Lower leg skin (tissue), 4 donors: ENCODE data around the gene ZC3HAV1L. TPM values are rescaled to one million over a fixed set of nuclear protein-coding genes. Genes with fewer than 3 reads are reported as not detected.

ENCODE experiments used
- DNase-seq, 2 donors: peaks; one replicate each; pipeline ENCODE4 v3.0.0-alpha.2; 2019; ENCODE audit warnings: low spot score in 2 of 2
- H3K4me3 ChIP-seq: fragments of 200-600 bp; sonication (generic); 2 replicates; pipeline ENCODE4 v1.5.1; 2017; ENCODE audit warnings: mild to moderate bottlenecking, low read depth; ENCODE audit not compliant: poor library complexity, severe bottlenecking
- CTCF ChIP-seq, 3 donors: fragments of 450-650 bp; IDR thresholded peaks; one replicate each; pipeline ENCODE4 v1.5.1; 2016; ENCODE audit warnings: antibody characterized with exemption in 3 of 3, mild to moderate bottlenecking in 3 of 3, moderate library complexity in 2 of 3
- POLR2A ChIP-seq, 2 donors: fragments of 450-650 bp; IDR thresholded peaks; one replicate each; pipeline ENCODE4 v1.6.1; 2016 to 2017; ENCODE audit warnings: antibody characterized with exemption in 2 of 2, mild to moderate bottlenecking in 1 of 2, moderate library complexity in 1 of 2
- WGBS, 2 donors: methylation state at CpG; one replicate each; pipeline ENCODE4 v1.1.5; 2018; 5-methylcytosine and 5-hydroxymethylcytosine counted together
- intact Hi-C: fragments of 100-400 bp; cut with DNase I; formaldehyde crosslinking; loops from one replicate; pipeline ENCODE4 v1.15.0; 2023; ENCODE audit warnings: low total_unique reads
- total RNA-seq, 4 donors: library from RNA; depleted of rRNA; stranded (reverse); fragments of >200 nt; gene quantifications; one replicate each; pipeline ENCODE4 v1.1.0, GENCODE V29; 2016

Gene ZC3HAV1L
- total RNA-seq, 4 donors from 2014 or later = 16.2 to 47.4 (median 30.6) TPM

- DNase-seq = peak in 1 of 2 donors; percentile 88
- TF ChIP-seq CTCF (IDR thresholded peaks at IDR 0.05) (no peak), POLR2A (IDR thresholded peaks at IDR 0.05) (no peak)
- intact Hi-C loops = loop anchor here (2.0 kb wide), 1 partner anchor 60 kb away; no protein-coding TSS in a partner anchor
- WGBS, 2 donors = 9 to 11% methylated on average over 33 to 37 of the region's 47 CpGs
- peak overlapping the region; percentile 57 for H3K4me3 ChIP-seq
Measured at GRCh38 chr7:139034855-139035585, 822 bp downstream of the ZC3HAV1L start.

GRCh38 chr7:139034336-139034735 is 1.5 kb downstream of the ZC3HAV1L start:
- 73 to 78% methylated on average over 5 of the region's 5 CpGs for WGBS, 2 donors
- intact Hi-C loops = loop anchor here (2.0 kb wide), 1 partner anchor 60 kb away; no protein-coding TSS in a partner anchor
- H3K4me3 ChIP-seq = no peak overlapping the region
- TF ChIP-seq CTCF (IDR thresholded peaks at IDR 0.05) = no peak
- no peak for DNase-seq

- intact Hi-C loops = loop anchor here (2.0 kb wide), 1 partner anchor 61 kb away; no protein-coding TSS in a partner anchor
- 54 to 60% methylated on average over 6 of the region's 6 CpGs for WGBS, 2 donors
- peak in 1 of 2 donors; percentile 44 for DNase-seq
Measured at GRCh38 chr7:139033346-139034114, 2.3 kb downstream of the ZC3HAV1L start.

GRCh38 chr7:139032473-139032872 is 3.4 kb downstream of the ZC3HAV1L start:
- TF ChIP-seq POLR2A (IDR thresholded peaks at IDR 0.05) (no peak), CTCF (IDR thresholded peaks at IDR 0.05) (no peak)
- intact Hi-C loops = no loop called here
- WGBS, 2 donors = 97 to 98% methylated on average over 4 of the region's 4 CpGs
- no peak for DNase-seq
- H3K4me3 ChIP-seq = no peak overlapping the region

More at GRCh38 chr7:139033346-139034114, 2.3 kb downstream of the ZC3HAV1L start:
- TF ChIP-seq POLR2A (IDR thresholded peaks at IDR 0.05) (no peak), CTCF (IDR thresholded peaks at IDR 0.05) (no peak)
- no peak overlapping the region for H3K4me3 ChIP-seq

GRCh38 chr7:139029353-139029752 is 6.5 kb downstream of the ZC3HAV1L start:
- intact Hi-C loops = no loop called here
- H3K4me3 ChIP-seq = no peak overlapping the region
- no peak for DNase-seq
- TF ChIP-seq CTCF (IDR thresholded peaks at IDR 0.05) (no peak), POLR2A (IDR thresholded peaks at IDR 0.05) (no peak)
- WGBS, 2 donors = 92 to 95% methylated on average over 3 of the region's 3 CpGs
